ENCODE results near the gene CCDC157.

GRCh38 chr22:30416403-30416802 is 59.6 kb downstream of the CCDC157 start:
- no peak for TF ChIP-seq CTCF (IDR thresholded peaks at IDR 0.05)
- TF ChIP-seq POLR2AphosphoS5 (IDR thresholded peaks at IDR 0.05): no peak

All from gastroesophageal sphincter (tissue), 3 donors.